OCI-LY7 (cell line): ENCODE results near the gene COL2A1.

Source experiments
- CTCF ChIP-seq: fragments of 200-600 bp; sonication (generic); conservative IDR thresholded peaks from 2 replicates; pipeline ENCODE4 v1.5.1; 2014; ENCODE audit warnings: mild to moderate bottlenecking, antibody characterized with exemption, low read length, moderate library complexity, mixed read lengths
- EZH2phosphoT487 ChIP-seq: fragments of 200-600 bp; sonication (generic); IDR thresholded peaks from 2 replicates; pipeline ENCODE4 v1.6.1; 2018; ENCODE audit warnings: low read depth, borderline replicate concordance, mild to moderate bottlenecking, mixed run types, antibody characterized with exemption, low read length, moderate library complexity, mixed read lengths

GRCh38 chr12:47975816-47976215 is 28.5 kb downstream of the COL2A1 start:
- TF ChIP-seq EZH2phosphoT487 (no peak), CTCF (no peak)
